GM10248 (cell line): Measurements from ENCODE around the gene MIER3.

ENCODE experiments used
- CTCF ChIA-PET: fragments of 300-600 bp; sonication (Branson Sonifier 250); formaldehyde crosslinking; extraction: SDS; loops from one replicate; lab custom pipeline; 2021; ENCODE audit warnings: antibody characterized with exemption; lab: Yijun Ruan, JAX
- POLR2A ChIA-PET: fragments of 350-650 bp; sonication (Branson Sonifier 250); formaldehyde crosslinking; extraction: SDS; loops from one replicate; lab custom pipeline; 2020; ENCODE audit warnings: antibody characterized with exemption; lab: Yijun Ruan, JAX
- DNase-seq: peaks from one replicate; pipeline ENCODE4 v3.0.0; 2012; ENCODE audit errors: extremely low spot score
- TF ChIP-seq, protein P1 (sequence below): IDR thresholded peaks from 2 replicates; pipeline ENCODE4 v1.5.1; 2012; ENCODE audit warnings: mild to moderate bottlenecking, low read depth; ENCODE audit errors: extremely low read depth, missing control alignments, control extremely low read depth

The MIER3 gene, protein sequence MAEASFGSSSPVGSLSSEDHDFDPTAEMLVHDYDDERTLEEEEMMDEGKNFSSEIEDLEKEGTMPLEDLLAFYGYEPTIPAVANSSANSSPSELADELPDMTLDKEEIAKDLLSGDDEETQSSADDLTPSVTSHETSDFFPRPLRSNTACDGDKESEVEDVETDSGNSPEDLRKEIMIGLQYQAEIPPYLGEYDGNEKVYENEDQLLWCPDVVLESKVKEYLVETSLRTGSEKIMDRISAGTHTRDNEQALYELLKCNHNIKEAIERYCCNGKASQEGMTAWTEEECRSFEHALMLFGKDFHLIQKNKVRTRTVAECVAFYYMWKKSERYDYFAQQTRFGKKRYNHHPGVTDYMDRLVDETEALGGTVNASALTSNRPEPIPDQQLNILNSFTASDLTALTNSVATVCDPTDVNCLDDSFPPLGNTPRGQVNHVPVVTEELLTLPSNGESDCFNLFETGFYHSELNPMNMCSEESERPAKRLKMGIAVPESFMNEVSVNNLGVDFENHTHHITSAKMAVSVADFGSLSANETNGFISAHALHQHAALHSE

DNA sequence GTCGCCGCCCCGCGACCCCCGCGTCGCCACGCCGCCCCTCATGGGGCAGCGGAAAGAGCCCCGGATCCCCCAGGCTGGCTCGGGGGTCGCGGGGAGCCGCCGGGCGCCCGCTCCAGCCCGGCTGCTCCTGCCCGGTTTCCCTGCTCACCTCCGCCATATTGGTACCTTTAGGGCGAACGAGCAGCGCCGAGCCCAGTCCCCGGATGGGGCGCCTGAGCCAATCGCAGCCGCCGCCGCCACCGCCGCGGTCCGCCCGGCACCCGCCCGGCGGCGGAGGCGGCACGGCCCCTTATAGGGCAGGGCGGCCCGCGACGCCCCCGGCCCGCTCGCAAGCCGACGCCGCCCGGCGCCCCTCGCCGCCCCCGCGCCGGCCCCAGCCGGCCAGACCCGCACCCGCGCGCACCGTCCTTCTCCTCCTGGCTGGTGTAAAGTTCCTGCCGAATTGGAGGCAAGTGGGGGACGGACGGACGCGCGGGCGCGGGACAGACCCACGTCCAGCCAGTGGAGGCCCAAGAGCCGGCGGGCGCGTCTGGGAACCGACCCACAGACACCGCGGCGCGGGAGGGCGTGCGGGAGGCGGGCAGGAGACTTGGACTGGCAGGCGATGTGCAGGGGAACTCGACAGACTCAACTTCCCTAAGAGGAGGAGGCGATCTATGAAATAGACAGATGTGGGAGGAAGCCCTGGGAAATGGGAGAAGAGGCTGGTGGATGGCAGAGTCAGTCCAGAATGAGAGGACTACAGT, at the start of gene MIER3:
TSS of gene MIER3 (minus strand) at position 178 of the 746 bp plus-strand sequence. CDS start at position 157, 21 bp downstream.
- TF ChIP-seq, protein P1, sequence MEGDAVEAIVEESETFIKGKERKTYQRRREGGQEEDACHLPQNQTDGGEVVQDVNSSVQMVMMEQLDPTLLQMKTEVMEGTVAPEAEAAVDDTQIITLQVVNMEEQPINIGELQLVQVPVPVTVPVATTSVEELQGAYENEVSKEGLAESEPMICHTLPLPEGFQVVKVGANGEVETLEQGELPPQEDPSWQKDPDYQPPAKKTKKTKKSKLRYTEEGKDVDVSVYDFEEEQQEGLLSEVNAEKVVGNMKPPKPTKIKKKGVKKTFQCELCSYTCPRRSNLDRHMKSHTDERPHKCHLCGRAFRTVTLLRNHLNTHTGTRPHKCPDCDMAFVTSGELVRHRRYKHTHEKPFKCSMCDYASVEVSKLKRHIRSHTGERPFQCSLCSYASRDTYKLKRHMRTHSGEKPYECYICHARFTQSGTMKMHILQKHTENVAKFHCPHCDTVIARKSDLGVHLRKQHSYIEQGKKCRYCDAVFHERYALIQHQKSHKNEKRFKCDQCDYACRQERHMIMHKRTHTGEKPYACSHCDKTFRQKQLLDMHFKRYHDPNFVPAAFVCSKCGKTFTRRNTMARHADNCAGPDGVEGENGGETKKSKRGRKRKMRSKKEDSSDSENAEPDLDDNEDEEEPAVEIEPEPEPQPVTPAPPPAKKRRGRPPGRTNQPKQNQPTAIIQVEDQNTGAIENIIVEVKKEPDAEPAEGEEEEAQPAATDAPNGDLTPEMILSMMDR: no peak
- ChIA-PET CTCF (no interaction called here), POLR2A (no interaction called here)
- DNase-seq: peak; percentile 95

DNA sequence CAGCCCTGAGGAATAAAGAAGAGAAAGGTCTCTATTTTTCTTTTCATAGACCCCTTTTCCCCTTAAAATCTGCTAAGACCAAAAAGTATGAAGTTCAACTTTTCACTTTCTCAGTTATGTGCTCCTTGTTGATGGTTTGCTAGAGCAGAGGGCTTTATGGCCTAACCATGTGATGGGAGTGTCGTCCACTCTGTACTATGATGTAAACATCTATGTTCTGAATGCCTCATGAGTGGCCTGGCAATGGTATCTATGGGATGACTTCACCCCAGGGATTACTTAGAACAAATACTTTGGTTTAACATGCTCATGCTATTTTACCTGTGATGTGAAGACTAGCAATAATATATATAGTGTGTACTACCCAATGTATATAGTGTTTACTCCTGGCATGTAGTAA, 43.7 kb upstream of the MIER3 start:
- ChIA-PET CTCF (interaction anchor here (1.4 to 2.6 kb wide), 3 partner anchors 8 to 106 kb away, joined by 3 to 16 read pairs (median 3); no protein-coding TSS in a partner anchor), POLR2A (no interaction called here)
- DNase-seq: no peak
- TF ChIP-seq, protein P1: no peak

DNA sequence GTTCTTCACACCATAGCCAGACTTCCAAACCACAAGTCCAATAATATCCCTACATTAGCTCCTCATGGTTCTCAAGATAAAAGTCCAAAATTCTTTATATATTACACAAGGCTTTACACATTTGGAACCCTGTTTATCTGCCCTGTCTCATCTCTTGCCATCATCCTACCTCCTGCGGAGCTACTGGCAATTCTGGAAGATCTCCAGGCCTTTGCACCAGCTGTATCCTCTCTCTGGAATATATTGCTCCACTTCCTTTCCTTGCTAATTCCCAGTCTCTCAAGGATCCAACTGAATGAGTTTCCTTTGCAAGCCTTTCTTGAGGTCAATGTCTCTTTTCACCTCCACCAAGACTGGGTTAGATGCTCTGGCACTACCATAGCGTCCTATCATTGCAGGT, 41.3 kb upstream of the MIER3 start:
- ChIA-PET CTCF (interaction anchor here (0.9 kb wide), 1 partner anchor 12 kb away, joined by 3 read pairs; no protein-coding TSS in a partner anchor), POLR2A (no interaction called here)
- TF ChIP-seq, protein P1: no peak
- no peak for DNase-seq

DNA sequence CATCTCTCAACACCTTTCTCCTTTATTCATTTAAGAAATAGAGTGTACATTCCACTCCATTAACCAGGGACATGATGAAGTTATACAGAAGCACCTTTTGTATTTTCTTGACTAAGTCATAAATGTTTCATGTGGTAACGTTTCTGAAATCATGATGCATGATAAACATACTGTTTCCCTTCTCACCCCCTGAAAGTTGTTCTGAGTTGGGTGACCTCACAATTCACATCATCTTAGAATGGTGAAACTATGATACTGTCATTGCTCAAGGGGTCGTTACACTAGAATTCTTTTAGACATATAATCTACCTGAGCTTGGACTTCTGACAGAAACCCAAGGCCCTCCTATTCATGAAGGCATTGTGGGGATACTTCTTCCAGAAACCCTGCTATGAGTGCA, 37.8 kb upstream of the MIER3 start:
- CTCF ChIA-PET: no interaction called here
- TF ChIP-seq, protein P1: no peak
- POLR2A ChIA-PET: no interaction called here
- no peak for DNase-seq

DNA sequence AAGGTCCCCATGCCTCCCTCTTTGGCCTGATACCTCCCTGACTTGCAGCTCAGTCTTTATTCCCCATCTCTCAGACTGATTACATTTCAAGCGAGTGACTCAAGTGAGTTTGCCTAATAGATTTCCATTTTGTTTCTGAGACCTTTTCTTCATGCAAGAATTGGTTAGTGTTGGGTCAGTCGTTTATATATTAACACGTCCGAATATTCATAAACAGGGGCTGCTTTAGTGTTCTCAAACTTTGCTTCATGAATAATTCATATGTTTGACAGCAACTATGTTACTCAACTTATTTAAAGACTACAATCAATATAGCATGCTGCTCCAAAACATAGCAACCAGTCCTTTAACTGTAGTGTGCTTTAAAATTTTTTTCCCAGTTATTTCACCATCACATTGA, 36.6 kb upstream of the MIER3 start:
- CTCF ChIA-PET: interaction anchor here (2.5 kb wide), 1 partner anchor 8 kb away, joined by 16 read pairs; no protein-coding TSS in a partner anchor
- no peak for DNase-seq
- POLR2A ChIA-PET: no interaction called here
- TF ChIP-seq, protein P1: no peak

DNA sequence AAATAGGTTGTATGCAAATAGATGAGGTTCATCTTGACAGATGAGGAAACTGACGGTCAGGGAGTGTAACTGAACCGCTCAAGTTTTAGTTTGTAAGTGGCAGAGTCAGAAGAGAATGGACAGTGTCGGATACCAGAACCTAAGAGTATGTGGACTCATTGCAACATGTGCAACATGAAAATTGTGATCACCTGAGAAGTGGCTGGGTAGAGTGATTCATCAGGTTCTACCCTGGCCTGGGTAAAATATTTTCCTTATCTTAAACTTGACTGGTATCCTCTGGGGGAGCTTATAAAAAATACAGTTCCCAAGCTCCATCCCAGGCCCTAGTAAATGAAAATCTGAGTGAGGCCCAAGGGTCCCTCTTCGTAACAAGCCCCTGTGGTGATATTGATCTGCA, 35.2 kb upstream of the MIER3 start:
- CTCF ChIA-PET: interaction anchor here (1.4 to 2.5 kb wide), 3 partner anchors 10 to 152 kb away, joined by 3 to 16 read pairs (median 6); no protein-coding TSS in a partner anchor
- TF ChIP-seq, protein P1: no peak
- no peak for DNase-seq
- POLR2A ChIA-PET: no interaction called here
